Stomach (tissue), 19 donors: ENCODE data around the gene SWAP70. TPM values are rescaled to one million over a fixed set of nuclear protein-coding genes. Genes with fewer than 3 reads are reported as not detected.

Experiments used
- DNase-seq, 2 donors: peaks; one replicate each; pipeline versions ENCODE4 v3.0.0 to v3.0.0-alpha.2; 2013 to 2019
- H3K27ac ChIP-seq, 5 donors: fragments of 200-600 bp in 4 of 5; sonication (generic) in 4 of 5; one replicate each; pipeline ENCODE4 v1.5.1; 2013 to 2019; ENCODE audit warnings: mild to moderate bottlenecking in 1 of 5, moderate library complexity in 1 of 5
- H3K27me3 ChIP-seq, 3 donors: fragments of 200-600 bp; sonication (generic); one replicate each; pipeline ENCODE4 v1.5.1; 2017 to 2019; ENCODE audit warnings: mixed run types in 1 of 3
- H3K36me3 ChIP-seq, 4 donors: fragments of 200-600 bp; sonication (generic); 1 replicate in 3 of 4; 2 replicates in 1 of 4; pipeline ENCODE4 v1.5.1; 2016 to 2019
- H3K4me1 ChIP-seq, 4 donors: fragments of 200-600 bp; sonication (generic); one replicate each; pipeline ENCODE4 v1.5.1; 2016 to 2019
- H3K4me3 ChIP-seq, 4 donors: fragments of 200-600 bp; sonication (generic) in 3 of 4; one replicate each; pipeline ENCODE4 v1.5.1; 2016 to 2019; ENCODE audit warnings: mild to moderate bottlenecking in 1 of 4
- H3K9me3 ChIP-seq, 4 donors: fragments of 200-600 bp; sonication (generic); one replicate each; pipeline ENCODE4 v1.5.1; 2016 to 2019
- EP300 ChIP-seq: sonication (generic); formaldehyde crosslinking; IDR thresholded peaks from one replicate; pipeline ENCODE4 v1.6.1; 2017; ENCODE audit warnings: antibody characterized with exemption
- POLR2A ChIP-seq, 4 donors: fragments of 450-650 bp; IDR thresholded peaks; one replicate each; pipeline ENCODE4 v1.6.1; 2016; ENCODE audit warnings: antibody characterized with exemption in 4 of 4, control low read depth in 2 of 4, mild to moderate bottlenecking in 1 of 4, moderate library complexity in 1 of 4
- POLR2AphosphoS5 ChIP-seq, 3 donors: sonication (generic); formaldehyde crosslinking; IDR thresholded peaks; one replicate each; pipeline ENCODE4 v1.6.1; 2016; ENCODE audit warnings: antibody characterized with exemption in 3 of 3
- WGBS, 5 donors: extraction: QIAGEN DNeasy Blood & Tissue Kit in 3 of 5; methylation state at CpG; one replicate each; pipeline versions ENCODE4 v1.1.5 to v1.1.7; 2013 to 2018; 5-methylcytosine and 5-hydroxymethylcytosine counted together
- intact Hi-C: fragments of 100-400 bp; cut with DNase I; formaldehyde crosslinking; loops from one replicate; pipeline ENCODE4 v1.15.1; 2023; ENCODE audit warnings: low total_unique reads
- long read RNA-seq, 10 donors: transcript quantifications; one replicate each; lab custom pipeline, GENCODE V29; 2026
- polyA plus RNA-seq, 3 donors: library from polyadenylated mRNA; stranded (reverse); fragments of 200-250 nt; gene quantifications; one replicate each; pipeline ENCODE4 v1.2.3, GENCODE V29; 2013
- total RNA-seq, 5 donors: library from RNA; depleted of rRNA; stranded (reverse); fragments of >200 nt; gene quantifications; one replicate each; pipeline versions ENCODE4 v1.1.0 to v1.2.3, GENCODE V29; 2014 to 2016
- TF ChIP-seq, protein P1 (sequence below), 7 experiments: fragments of 450-650 bp in 4 of 7; fragments of 200-600 bp in 3 of 7; sonication (generic) in 3 of 7; IDR thresholded peaks; one replicate each; pipeline ENCODE4 v1.5.1; 2016 to 2019; ENCODE audit warnings: antibody characterized with exemption in 7 of 7, control low read depth in 2 of 7, mild to moderate bottlenecking in 1 of 7
- donor health status: healthy with polysubstance abuse.
- donor health status: Bipolar disorder and iron deficiency.
- donor health status: healthy.

SWAP70 gene
- total RNA-seq (10 to 100 TPM; 18.2 to 39.5 (median 19.8) TPM), polyA plus RNA-seq (10 to 100 TPM in 2 of 3 donors, 1 to 10 TPM in 1; 5.1 to 11.0 (median 10.1) TPM)
- long read RNA-seq, donor 1, full-length matches to known transcripts = 1 of 1 reads
- long read RNA-seq, donor 1, partial matches to known transcripts = 0 of 1 reads
- long read RNA-seq, donor 1, other reads (novel, unspliced or antisense) = 0 of 1 reads
- long read RNA-seq, donor 2, full-length matches to known transcripts = 4 of 34 reads
- long read RNA-seq, donor 2, partial matches to known transcripts = 30 of 34 reads
- long read RNA-seq, donor 2, other reads (novel, unspliced or antisense) = 0 of 34 reads
- long read RNA-seq, donor 3, full-length matches to known transcripts = 2 of 2 reads
- long read RNA-seq, donor 3, partial matches to known transcripts = 0 of 2 reads
- long read RNA-seq, donor 3, other reads (novel, unspliced or antisense) = 0 of 2 reads
- long read RNA-seq, donor 4 = 0 reads
- long read RNA-seq, donor 5, full-length matches to known transcripts = 4 of 4 reads
- long read RNA-seq, donor 5, partial matches to known transcripts = 0 of 4 reads
- long read RNA-seq, donor 5, other reads (novel, unspliced or antisense) = 0 of 4 reads
- long read RNA-seq, donor 6, full-length matches to known transcripts = 18 of 18 reads
- long read RNA-seq, donor 6, partial matches to known transcripts = 0 of 18 reads
- long read RNA-seq, donor 6, other reads (novel, unspliced or antisense) = 0 of 18 reads
- long read RNA-seq, donor 7, full-length matches to known transcripts = 1 of 7 reads
- long read RNA-seq, donor 7, partial matches to known transcripts = 6 of 7 reads
- long read RNA-seq, donor 7, other reads (novel, unspliced or antisense) = 0 of 7 reads
- long read RNA-seq, donor 8, full-length matches to known transcripts = 4 of 4 reads
- long read RNA-seq, donor 8, partial matches to known transcripts = 0 of 4 reads
- long read RNA-seq, donor 8, other reads (novel, unspliced or antisense) = 0 of 4 reads
- long read RNA-seq, donor 9, full-length matches to known transcripts = 4 of 4 reads
- long read RNA-seq, donor 9, partial matches to known transcripts = 0 of 4 reads
- long read RNA-seq, donor 9, other reads (novel, unspliced or antisense) = 0 of 4 reads
- long read RNA-seq, donor 10 = 0 reads

DNA sequence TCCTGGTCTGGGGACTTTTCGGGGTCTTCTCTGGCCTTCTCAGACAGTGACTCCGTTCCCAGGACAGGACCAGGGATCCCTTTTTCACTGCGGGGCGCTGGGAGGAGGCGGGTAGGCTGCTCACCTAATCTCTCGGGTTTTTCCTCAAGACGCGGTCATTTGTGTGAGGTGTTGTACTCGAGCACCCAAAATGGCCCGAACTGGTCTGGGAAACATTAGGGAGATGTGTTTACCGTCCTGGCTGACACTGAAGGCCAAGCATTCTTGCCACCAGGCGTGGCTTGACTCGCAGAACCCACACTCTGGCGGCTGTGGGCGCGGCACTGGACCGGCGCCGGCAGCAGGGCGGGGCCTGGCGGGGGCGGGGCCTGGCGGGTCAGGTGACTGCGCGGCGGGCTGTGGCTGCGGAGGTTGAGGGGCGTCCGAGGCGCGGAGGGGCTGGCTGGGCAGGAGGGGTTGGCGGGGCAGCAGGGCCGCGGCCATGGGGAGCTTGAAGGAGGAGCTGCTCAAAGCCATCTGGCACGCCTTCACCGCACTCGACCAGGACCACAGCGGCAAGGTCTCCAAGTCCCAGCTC is at the start of gene SWAP70:
TSS of gene SWAP70 (plus strand) at position 379 of the 577 bp plus-strand sequence. CDS start at position 482, 103 bp downstream.
- H3K4me1 ChIP-seq = peaks cover 0 to 36% (median 14%) of the 10 kb centered on the region in 4 donors
- intact Hi-C loops = no loop called here

DNA sequence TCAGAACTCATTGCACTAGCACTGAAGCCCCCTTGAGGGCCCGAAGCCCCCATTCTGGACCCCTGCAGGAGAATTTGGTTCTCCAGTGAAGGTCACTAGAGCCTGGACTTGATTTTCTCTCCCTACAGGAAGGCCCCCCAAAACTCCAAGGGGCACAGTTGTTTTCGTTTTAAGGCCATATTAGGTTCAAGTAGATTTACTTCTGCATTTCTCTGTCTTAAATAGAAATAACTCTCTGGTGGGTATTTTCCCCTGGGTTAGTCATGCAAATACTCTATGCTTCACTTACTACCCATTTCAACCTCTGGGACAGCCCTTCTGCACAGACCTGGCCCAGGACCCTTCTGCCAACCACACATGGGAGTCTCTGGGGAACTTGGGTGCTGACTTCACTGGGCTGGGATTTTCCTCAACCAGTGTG is 48.8 kb upstream of the SWAP70 start:
- TF ChIP-seq, protein P1, sequence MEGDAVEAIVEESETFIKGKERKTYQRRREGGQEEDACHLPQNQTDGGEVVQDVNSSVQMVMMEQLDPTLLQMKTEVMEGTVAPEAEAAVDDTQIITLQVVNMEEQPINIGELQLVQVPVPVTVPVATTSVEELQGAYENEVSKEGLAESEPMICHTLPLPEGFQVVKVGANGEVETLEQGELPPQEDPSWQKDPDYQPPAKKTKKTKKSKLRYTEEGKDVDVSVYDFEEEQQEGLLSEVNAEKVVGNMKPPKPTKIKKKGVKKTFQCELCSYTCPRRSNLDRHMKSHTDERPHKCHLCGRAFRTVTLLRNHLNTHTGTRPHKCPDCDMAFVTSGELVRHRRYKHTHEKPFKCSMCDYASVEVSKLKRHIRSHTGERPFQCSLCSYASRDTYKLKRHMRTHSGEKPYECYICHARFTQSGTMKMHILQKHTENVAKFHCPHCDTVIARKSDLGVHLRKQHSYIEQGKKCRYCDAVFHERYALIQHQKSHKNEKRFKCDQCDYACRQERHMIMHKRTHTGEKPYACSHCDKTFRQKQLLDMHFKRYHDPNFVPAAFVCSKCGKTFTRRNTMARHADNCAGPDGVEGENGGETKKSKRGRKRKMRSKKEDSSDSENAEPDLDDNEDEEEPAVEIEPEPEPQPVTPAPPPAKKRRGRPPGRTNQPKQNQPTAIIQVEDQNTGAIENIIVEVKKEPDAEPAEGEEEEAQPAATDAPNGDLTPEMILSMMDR (IDR thresholded peaks at IDR 0.05) = no peak
- no peak for TF ChIP-seq EP300
- no peak for TF ChIP-seq POLR2A (IDR thresholded peaks at IDR 0.05)
- TF ChIP-seq POLR2AphosphoS5 (IDR thresholded peaks at IDR 0.05) = no peak
- Histone ChIP-seq H3K27ac (peak overlapping the region in 4 of 5 donors; percentile 92 to 96 (median 94)), H3K9me3 (no peaks in the 10 kb centered on the region), H3K36me3 (no peaks in the 10 kb centered on the region), H3K4me1 (peaks cover 10 to 25% (median 18%) of the 10 kb centered on the region in 4 donors), H3K27me3 (no peaks in the 10 kb centered on the region), H3K4me3 (no peak overlapping the region)
- intact Hi-C loops = no loop called here
- peak in 1 of 2 donors; percentile 32 for DNase-seq
- WGBS, 5 donors = 66 to 90% (median 82%) methylated on average over 2 of the region's 2 CpGs

More for the DNA sequence above, at the start of gene SWAP70:
- TF ChIP-seq POLR2A (IDR thresholded peaks at IDR 0.05) = no peak
- peak; percentile 82 to 92 (median 85) for TF ChIP-seq POLR2AphosphoS5 (IDR thresholded peaks at IDR 0.05)
- TF ChIP-seq, protein P1 (IDR thresholded peaks at IDR 0.05) = peak in 5 of 7 experiments; percentile 30 to 57 (median 36)
- TF ChIP-seq EP300 = no peak
- H3K36me3 ChIP-seq = no peaks in the 10 kb centered on the region
- peak within 1 kb of the TSS; percentile 86 to 98 (median 95) for H3K27ac ChIP-seq
- DNase-seq = peak; percentile 90 to 95
- WGBS, 5 donors = 0 to 2% (median 1%) methylated on average over 27 to 38 of the region's 38 CpGs
- H3K27me3 ChIP-seq = no peaks in the 10 kb centered on the region
- H3K9me3 ChIP-seq = peaks cover 0 to 7% (median 0%) of the 10 kb centered on the region in 4 donors
- peak within 1 kb of the TSS; percentile 79 to 98 (median 87) for H3K4me3 ChIP-seq

DNA sequence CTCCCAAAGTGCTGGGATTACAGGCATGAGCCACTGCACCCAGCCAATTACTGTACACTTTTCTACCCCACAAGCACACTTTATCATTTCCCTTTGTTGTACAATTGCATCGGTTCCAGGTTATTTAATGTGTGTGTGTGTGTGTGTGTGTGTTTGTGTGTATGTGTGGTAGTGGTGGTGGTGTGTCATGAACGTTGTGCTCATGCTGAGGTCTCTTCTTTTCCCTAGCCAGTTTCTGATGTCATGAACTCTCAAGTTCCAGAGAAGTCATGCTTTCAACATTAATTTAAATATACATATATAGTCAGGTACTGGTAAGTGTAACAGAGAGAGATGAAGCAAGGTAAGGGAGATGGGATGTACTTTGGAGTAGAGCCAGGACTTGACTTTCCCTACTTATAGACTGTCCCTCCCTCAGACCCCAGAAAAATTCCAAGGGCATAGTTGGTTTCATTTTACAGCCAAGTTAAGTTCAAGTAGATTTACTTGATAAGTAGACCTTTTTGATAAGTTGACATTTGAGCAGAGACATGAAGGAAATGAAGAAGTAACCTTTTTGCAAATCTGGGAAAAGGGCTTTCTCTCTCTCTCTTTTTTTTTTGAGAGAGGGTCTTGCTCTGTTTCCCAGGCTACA is 47.7 kb upstream of the SWAP70 start:
- no peak for DNase-seq
- H3K27ac ChIP-seq = no peak overlapping the region
- H3K4me3 ChIP-seq = no peak overlapping the region
- no peaks in the 10 kb centered on the region for H3K27me3 ChIP-seq
- 27 to 42% (median 36%) methylated on average over 2 of the region's 2 CpGs for WGBS, 5 donors
- no peak for TF ChIP-seq POLR2A (IDR thresholded peaks at IDR 0.05)
- TF ChIP-seq, protein P1 (IDR thresholded peaks at IDR 0.05) = no peak
- TF ChIP-seq EP300 = no peak
- no peak for TF ChIP-seq POLR2AphosphoS5 (IDR thresholded peaks at IDR 0.05)
- no peaks in the 10 kb centered on the region for H3K36me3 ChIP-seq
- no peaks in the 10 kb centered on the region for H3K9me3 ChIP-seq
- peaks cover 10 to 25% (median 18%) of the 10 kb centered on the region in 4 donors for H3K4me1 ChIP-seq
- intact Hi-C loops = no loop called here
